ENCODE data around the gene PRMT7.

GRCh38 chr16:68395815-68396214 lies 85.0 kb downstream of the PRMT7 start:
- no peak for TF ChIP-seq CREB1 (CRISPR knock-in tag; IDR thresholded peaks at IDR 0.05)
- no peak for TF ChIP-seq CTCF (IDR thresholded peaks at IDR 0.05)
- TF ChIP-seq ZNF512 (CRISPR knock-in tag; IDR thresholded peaks at IDR 0.05; ENCODE audit: borderline replicate concordance) = no peak
- TF ChIP-seq MAX (CRISPR knock-in tag; IDR thresholded peaks at IDR 0.05) = no peak
- no peak for TF ChIP-seq E2F4 (CRISPR knock-in tag; IDR thresholded peaks at IDR 0.05; ENCODE audit: borderline replicate concordance, low read depth)
- TF ChIP-seq MYBL2 (CRISPR knock-in tag; IDR thresholded peaks at IDR 0.05) = no peak
- no peak for TF ChIP-seq STAT6 (CRISPR knock-in tag; conservative IDR thresholded peaks at IDR 0.05; ENCODE audit: low read depth)
- TF ChIP-seq ATF3 (CRISPR knock-in tag; conservative IDR thresholded peaks at IDR 0.05) = no peak
